Umbilical cord (tissue), 2 donors: ENCODE data around the gene ATOSB. TPM values are rescaled to one million over a fixed set of nuclear protein-coding genes. Genes with fewer than 3 reads are reported as not detected.

Experiments used
- DNase-seq: peaks from one replicate; pipeline ENCODE4 v3.0.0-alpha.2; 2015; ENCODE audit warnings: low spot score
- total RNA-seq: library from RNA; depleted of rRNA; stranded (reverse); fragments of >200 nt; gene quantifications from one replicate; pipeline ENCODE4 v1.2.3, GENCODE V29; 2014; ENCODE audit warnings: low replicate concordance; ENCODE audit not compliant: insufficient read depth

ATOSB gene
- total RNA-seq, 1 donor from 2014 or later = 10.8 TPM

DNA sequence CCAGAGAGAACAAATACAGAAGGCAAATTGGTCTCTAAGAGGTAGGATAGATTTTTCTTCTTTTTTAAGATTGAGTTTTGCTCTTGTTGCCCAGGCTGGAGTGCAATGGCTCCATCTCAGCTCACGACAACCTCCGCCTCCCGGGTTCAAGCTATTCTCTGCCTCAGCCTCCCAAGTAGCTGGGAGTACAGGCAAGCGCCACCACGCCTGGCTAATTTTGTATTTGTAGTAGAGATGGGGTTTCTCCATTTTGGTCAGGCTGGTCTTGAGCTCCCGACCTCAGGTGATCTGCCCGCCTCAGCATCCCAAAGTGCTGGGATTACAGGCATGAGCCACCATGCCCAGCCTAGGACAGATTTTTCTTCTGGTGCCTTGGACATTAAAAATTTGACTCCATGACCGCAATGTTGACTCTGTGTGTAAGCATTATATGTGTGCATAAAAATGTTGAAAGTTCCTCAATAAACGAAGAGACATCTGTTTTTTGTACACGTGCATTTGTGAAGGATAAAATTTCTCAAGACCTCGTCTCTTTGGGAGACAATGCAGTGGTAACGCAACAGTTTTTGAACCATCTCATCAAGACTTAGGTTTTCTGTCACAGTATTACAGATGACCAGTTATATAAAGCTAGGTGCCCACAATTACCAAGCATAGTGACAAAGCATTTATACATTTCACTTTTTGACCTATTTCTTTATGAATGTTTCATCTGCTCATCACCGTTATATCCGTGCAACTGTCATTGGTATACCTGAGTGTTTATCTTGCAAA lies 60.6 kb downstream of the ATOSB start:
- DNase-seq = no peak

DNA sequence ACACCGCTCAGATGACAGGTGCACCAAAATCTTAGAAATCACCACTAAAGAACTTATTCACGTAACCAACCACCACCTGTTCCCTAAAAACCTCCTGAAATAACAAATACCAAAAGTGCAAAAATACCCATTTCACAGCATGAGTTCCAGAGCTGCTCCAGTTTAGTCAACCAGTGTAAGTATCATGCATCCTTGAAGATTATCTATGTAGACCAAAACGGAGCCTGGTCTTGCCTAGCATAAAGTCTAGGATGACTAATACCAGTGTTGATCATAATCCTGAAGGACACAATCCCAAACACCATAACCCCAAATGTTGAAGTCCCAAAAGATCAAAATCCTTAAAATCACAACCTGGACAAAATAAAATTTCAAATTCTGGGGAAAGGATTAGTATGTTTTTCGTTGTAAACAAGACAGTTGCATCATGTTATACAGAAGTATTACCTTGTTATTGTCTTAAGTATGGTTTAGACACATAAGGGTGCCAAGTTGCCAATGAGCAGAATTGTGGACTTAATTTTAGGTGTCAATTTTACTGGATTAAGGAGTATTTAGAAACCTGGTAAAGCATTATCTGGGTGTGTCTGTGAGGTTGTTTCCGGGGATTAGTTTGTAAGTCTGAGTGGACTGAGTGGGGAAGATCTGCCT lies 61.4 kb downstream of the ATOSB start:
- no peak for DNase-seq

Other genes with a start within 250 kb of the ATOSB start
- gene PHF24, start 157.6 kb downstream of the ATOSB start, total RNA-seq = 1.9 TPM
- gene DNAJB5, start 126.1 kb downstream of the ATOSB start, total RNA-seq = 28.6 TPM
- gene VCP, start 43.2 kb downstream of the ATOSB start, total RNA-seq = 187 TPM
- 24.8 TPM for gene FANCG, start 35.9 kb downstream of the ATOSB start, total RNA-seq
- gene PIGO, start 19.3 kb downstream of the ATOSB start, total RNA-seq = 3.9 TPM
- 49.1 TPM for gene STOML2, start 12.7 kb downstream of the ATOSB start, total RNA-seq
- 12.0 TPM for gene UNC13B, start 46.1 kb upstream of the ATOSB start, total RNA-seq